NK-92 treated with Interleukin-12 subunit alpha and Interleukin-12 subunit beta, amount 100 ng/mL, for 24 hours (cell line): ENCODE data around the gene ETS2.
"Not testable (repeated sequence)": the region's sequence is repeated elsewhere in the genome, so short reads cannot be mapped to it uniquely, and the experiment has no call there.

Experiments used
- DNase-seq: peaks from one replicate; lab custom pipeline; 2025; lab: John Stamatoyannopoulos, UW

Gene ETS2

DNA sequence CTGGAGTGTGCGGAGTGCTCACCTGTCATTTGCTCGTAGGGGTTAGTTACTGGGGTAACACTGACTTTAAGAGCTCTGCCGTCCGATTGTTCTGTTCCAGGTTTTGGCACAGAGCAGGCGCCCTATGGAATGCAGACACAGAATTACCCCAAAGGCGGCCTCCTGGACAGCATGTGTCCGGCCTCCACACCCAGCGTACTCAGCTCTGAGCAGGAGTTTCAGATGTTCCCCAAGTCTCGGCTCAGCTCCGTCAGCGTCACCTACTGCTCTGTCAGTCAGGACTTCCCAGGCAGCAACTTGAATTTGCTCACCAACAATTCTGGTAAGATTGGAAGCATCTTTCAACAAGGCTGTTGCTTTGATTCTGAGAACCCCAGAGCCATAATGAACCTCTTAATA, 12.6 kb downstream of the ETS2 start:
- DNase-seq, result no peak

DNA sequence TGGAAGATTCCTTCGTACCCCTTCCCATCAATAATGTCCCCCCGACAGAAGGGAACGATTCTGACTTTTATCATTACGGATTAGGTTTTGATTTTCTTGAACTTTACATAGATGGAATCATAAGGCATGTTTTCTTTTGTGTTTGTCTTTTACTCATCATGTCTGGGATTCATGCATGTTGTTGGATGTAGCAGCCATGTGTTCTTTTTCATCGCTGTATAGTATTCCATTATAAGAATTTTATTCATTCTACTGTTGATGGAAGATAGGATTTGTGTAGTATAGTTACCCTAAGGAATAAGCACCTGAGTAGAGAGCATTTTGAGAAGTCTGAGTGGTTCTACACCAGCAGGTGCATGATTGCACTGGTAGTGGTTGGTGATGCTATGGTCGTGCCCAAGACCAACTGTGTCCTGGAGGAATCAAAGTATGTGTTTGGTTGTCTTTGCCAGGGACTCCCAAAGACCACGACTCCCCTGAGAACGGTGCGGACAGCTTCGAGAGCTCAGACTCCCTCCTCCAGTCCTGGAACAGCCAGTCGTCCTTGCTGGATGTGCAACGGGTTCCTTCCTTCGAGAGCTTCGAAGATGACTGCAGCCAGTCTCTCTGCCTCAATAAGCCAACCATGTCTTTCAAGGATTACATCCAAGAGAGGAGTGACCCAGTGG, 13.5 kb downstream of the ETS2 start:
- DNase-seq, result no peak

DNA sequence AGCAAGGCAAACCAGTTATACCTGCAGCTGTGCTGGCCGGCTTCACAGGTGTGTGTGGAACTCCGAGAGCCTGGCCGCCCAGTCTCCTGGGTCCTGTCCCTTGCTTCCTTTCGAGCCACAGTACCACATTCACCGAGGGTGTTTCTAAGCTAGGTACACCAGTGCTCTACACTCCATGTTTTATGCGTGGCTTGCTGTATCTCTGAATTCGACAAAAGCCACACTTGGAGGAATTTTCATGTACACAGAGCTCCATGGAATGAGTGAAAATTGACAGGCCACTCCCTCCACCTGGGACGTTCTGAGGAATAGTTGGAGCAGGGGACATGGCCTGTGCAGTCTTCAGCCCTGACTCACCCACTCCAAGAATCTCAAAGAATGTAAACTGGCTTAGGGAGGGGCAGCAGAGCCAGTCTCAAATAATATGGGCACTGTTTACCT, 14.0 kb downstream of the ETS2 start:
- DNase-seq, result no peak

DNA sequence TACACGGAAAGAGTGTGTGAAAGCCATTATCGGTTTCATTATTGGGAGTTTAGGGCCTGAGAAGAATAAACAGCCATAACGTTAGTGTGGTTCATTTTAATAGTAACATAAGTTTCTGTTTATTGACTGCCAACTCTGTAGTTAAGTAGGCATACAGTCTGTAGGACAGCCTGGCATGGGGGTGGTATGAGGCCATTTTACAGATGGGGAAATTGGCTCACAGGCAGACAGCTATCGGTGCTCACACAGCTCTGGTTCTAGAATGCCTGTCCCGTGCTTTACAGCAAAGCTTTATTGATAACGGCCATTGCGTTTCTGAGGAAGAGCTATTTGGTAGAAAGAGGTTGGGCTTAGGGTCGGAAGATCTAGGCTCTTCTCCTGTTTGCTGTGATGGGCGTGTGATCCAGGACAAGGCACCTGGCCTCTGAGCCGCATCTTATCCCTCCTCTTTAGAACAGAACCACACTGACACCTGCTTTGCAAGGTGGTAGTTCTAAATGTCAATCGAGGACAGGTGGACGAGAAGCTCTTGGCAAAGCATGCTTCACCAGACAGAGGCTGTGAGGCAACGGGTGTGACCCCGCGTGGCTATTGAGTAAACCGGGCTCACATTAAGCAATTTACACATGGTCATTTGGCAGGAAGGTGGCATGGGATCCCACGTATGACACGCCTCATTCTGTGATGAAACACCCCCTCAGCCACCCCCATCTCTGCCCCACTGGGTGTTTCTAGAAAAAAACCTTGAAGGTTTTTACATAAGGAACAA, 14.9 kb downstream of the ETS2 start:
- peak; percentile 28 for DNase-seq

DNA sequence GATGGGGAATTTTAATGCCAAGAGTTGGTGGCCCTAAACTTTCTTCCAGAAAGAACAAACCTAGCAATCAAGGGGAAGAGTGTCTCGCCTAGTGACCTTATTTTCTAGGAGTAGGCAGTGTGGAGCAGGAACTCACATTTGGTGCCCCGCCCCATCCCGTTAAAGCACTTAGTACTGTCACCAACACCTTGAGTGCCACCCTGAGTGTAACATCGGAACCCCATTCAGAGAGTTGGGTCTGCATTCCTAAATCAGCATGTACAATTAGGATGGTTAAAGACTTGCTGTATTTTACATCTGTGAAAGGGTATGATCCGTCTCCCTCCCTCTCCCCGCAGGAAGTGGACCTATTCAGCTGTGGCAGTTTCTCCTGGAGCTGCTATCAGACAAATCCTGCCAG, 15.5 kb downstream of the ETS2 start:
- no peak for DNase-seq

DNA sequence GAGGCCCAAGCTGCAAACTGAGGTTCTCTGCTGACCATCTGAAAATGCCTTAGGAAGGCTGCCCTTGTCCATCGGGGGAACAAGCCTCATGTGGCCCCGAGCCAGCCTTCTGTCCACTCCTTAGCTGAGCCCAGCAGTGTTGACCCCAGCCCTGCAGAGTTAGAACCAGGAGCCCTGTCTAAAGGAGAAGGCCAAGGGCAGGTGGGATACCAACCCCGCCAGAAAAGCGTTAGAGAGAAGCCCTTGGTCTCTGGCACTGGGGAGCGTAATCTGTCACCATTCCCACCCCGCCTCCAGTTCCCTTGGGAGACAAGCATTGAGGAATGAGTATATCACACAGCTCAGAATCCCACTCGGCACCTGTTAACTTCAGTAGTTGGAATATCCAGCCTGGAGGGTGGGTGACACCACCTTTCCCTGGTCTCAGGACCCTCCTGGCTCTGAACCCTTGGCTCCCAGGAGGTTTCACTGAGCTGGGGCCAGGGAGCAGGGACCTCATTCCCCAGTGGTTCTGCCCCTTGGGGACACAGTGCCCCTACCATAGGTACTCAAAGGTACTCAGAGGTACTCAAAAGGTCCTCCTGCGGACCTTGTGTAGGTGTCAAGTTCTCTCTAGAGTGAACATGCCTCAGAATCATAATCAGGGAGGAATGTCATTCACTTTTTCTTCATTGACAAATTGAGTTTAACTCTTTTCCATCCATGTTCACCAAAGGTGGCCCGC, 16.4 kb downstream of the ETS2 start:
- no peak for DNase-seq

DNA sequence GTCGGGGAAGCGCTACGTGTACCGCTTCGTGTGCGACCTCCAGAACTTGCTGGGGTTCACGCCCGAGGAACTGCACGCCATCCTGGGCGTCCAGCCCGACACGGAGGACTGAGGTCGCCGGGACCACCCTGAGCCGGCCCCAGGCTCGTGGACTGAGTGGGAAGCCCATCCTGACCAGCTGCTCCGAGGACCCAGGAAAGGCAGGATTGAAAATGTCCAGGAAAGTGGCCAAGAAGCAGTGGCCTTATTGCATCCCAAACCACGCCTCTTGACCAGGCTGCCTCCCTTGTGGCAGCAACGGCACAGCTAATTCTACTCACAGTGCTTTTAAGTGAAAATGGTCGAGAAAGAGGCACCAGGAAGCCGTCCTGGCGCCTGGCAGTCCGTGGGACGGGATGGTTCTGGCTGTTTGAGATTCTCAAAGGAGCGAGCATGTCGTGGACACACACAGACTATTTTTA, 17.1 kb downstream of the ETS2 start:
- no peak for DNase-seq

DNA sequence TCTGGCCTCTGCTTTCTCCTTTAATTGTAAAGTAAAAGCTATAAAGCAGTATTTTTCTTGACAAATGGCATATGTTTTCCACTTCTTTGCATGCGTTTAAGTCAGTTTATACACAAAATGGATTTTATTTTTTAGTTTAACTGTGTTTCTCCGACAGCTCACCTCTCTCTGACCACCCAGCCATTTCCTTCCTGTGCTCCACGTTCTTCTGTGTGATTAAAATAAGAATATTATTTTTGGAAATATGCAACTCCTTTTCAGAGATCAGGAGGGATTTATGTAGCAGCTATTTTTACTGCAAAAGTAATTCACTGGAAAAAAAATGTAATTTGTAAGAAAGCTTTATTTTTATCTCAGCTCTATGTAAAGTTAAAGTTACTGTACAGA, 18.0 kb downstream of the ETS2 start:
- DNase-seq, result no peak

DNA sequence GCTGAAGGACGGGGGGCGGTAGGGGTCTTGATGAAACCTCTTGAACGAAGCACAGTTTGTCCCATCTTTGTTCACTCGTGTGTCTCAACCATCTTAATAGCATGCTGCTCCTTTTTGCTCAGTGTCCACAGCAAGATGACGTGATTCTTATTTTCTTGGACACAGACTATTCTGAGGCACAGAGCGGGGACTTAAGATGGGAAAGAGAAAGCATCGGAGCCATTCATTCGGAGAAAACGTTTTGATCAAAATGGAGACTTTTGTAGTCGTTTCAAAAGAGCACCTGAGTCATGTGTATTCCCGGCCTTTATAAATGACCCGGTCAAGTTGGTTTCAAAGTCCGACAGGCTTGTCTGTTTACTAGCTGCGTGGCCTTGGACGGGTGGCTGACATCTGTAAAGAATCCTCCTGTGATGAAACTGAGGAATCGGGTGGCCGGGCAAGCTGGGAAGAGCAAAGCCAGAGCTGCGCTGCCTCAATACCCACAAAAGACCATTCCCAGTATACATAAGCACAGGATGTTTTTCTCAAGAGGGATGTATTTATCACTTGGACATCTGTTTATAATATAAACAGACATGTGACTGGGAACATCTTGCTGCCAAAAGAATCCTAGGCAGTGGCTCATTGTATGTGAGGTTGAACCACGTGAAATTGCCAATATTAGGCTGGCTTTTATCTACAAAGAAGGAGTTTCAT, 18.5 kb downstream of the ETS2 start:
- DNase-seq, result no peak

DNA sequence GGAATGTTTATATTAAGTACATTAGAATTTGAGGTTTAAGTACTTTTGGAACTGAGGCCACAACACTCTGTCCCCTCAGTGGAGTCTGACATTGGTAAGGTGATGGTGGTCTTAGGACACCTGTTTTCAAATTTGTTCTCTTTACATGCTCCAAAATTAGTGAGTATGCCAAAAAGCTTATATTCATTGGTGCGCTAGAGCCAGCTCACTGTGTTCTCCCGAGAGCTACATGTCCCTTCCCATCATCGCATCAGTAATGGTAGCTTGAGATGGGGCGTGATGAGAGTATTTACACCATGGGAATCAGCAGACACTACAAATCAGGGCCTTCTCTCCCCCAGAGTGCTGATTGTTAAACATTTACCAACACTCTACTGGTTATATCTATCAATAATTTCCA, 19.5 kb downstream of the ETS2 start:
- no peak for DNase-seq

DNA sequence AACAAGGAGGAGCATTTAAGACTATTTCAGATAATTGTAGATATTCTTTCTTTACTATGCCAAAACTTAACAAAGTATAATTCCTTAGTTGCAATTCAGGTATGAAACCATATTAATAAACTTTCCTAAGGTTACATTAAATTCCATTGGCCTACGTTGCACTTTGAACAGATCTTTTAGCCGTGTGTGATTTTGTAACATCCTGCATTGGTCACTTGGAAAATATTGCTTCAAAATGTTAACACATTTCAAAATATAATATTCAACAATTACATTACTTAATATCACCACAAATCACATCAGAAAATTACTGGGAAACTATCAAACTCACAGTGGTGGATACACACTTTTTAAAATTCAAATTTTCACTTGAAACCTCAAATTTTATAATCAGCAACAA, 20.2 kb downstream of the ETS2 start:
- DNase-seq, result no peak

DNA sequence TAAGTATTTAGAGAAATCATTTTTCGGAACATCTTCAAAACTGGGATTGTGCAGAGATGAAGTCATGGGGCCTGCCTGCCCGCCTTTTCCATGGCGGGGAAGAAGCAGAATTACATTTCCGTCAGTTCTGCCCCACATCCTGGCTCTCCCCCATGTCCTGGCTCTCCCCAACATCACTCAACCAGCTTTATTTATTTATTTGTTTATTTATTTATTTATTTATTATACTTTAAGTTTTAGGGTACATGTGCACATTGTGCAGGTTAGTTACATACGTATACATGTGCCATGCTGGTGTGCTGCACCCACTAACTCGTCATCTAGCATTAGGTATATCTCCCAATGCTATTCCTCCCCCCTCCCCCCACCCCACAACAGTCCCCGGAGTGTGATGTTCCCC, 22.4 kb downstream of the ETS2 start:
- DNase-seq, result not testable (repeated sequence)

DNA sequence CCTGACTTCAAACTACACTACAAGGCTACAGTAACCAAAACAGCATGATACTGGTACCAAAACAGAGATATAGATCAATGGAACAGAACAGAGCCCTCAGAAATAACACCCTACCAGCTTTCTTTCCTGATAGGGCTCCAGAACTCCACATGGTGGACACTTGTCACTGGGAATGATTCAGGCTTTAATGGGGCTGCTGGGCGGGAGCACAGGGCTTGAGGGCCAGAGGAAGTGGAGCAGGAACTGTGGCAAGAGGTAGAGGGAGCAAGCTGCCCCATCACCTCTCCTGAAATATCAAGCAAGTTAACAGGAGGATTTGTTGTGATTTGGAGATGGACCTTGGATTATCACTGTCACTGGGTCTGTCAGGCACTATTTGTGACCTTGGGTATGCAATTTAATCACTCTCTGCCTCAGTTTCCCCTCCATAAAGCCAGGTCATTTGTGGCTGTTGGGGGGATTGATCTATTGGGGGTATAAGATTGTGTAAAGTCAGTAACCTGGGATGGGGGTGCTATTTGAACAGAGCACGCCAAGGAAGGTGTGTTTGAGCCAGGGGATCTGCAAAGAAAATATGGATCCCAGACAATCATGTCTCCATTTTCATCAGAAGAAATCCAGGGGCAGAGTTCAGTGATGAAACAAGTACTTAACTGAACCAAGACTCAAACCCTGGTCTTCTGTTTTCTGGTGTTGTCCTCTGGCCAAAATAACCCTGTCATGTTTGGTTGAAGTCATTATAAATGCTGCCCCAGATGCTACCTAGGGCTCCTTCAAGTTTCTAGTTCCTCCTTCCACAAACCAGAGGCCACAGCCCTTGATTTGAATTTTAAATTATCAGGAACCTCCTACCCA, 25.2 kb downstream of the ETS2 start:
- DNase-seq, result no peak

DNA sequence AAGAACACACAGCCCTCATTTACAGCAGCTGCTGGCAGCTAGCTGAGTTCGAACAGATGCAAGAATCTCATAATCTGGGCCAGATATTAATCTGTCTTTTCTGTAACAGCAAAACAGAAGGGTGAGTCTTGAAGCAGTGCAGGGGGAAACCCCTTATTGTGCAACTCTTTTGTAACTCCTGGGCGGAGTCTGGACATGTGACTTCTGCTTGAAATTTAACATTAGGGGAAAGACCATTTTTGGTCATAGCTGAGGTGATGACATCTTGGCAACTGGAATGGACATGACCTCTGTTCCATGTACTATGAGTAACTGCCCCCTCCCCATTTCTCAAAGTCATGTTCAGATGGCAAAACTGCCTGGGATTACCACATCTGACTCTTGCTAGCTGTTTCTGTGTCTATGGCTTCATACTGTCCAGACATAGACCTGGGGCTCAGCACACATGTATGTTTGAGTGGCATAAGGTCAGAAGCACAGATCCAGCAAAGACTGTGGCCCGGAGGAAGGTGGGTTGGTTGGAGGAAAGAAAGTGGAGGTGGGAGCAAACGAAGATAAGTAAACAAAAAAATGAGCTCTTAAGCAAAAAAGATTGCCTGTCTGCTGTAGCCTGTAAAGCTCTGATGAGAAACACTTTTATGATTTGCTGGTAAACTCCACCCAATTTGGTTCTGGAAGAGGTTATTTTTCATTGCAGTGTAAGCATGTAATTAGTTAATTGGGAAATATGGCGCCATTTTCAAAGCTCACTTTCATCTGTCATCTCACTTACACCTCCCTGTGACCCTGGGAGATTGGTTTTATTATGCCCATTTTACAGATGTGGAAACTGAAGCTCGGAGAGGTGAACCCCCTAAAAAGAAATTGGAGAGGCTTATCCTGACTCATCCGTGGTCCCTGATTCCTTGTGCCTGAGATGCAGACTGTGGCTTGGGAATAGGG, 26.1 kb downstream of the ETS2 start:
- DNase-seq, result peak; percentile 78

DNA sequence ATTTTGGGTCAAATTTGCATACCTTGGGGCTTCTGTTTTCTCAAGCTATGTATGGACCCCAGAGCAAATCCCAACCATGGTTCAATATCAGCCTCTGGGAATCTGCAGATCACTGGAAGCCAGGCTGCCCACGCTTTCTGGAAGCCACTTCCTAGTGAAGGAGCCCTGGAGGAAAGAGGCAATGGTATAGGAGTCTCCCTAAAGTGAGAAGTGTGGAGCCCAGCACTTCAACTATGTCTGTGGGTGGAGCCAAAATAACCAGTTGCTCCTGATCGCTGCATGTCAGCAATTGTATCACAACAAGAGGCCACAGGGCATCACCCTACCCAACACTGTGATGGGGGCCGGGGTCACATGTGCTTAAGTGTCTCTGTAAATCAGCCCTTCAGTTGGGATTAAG, 26.9 kb downstream of the ETS2 start:
- no peak for DNase-seq

DNA sequence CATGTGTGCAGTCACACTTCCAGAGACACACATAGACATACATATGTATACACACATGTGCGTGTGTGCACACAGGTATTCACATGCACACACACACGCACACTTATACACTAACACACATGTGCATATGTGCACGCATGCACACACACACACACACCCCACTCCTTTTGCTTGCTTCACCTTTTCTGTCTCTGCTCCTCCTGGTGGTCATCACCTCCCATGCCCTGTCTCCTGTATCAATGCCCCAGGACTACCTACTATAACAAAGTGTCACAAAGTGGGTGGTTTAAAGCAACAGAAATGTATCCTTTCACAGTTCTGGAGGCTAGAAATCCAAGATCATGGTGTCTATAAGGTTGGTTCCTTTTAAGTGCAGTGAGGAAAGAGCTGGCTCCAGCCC, 27.4 kb downstream of the ETS2 start:
- DNase-seq, result no peak

DNA sequence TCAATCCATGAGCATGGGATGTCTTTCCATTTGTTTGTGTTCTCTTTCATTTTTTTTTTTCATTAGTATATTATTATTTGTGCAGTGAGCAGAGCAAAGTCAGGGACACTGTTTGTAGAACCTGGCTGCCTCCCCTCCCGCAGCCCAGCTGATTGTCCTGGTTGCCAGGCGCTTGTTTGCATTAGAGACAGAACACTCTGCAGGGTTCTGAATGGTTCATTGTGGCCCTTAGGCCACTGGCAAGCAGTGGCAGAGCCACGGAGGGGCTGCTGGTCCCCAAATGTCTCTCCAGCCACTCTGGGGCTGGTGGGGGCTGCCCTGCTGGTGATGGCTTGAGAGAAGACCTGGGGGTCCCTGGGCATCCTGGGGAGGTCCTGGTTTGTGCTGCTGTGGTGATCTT, 29.0 kb downstream of the ETS2 start:
- DNase-seq, result no peak

DNA sequence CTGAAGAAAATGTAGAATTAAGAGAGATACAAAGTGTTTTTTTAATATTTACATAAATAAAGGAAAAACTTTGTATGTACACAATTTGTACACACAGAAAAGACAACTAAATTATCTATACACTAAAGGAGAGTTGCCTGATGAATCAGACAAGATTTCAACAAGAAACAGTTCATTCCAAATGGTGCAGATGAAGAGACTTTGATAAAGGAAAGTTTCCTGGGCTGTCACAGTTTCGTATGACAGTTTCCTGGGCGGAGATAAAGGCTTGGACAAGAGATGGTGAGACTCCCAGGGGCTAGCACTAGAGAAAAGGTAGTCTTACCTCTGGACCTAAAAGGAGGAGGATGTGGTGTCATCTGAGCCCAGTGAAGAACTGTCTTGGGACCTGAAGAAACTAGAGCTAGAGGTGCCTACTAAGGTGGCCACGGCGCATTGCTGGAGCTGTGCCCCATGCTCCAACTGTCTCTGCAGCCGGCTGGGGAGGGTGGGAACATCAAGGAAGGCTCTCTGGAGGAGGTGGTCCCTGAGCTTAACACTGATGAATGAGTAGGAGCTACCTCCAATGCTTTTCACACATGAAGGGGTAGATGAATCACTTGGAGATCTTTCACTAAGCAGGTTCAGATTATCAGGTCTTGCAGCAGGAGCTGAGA, 32.2 kb downstream of the ETS2 start:
- no peak for DNase-seq

DNA sequence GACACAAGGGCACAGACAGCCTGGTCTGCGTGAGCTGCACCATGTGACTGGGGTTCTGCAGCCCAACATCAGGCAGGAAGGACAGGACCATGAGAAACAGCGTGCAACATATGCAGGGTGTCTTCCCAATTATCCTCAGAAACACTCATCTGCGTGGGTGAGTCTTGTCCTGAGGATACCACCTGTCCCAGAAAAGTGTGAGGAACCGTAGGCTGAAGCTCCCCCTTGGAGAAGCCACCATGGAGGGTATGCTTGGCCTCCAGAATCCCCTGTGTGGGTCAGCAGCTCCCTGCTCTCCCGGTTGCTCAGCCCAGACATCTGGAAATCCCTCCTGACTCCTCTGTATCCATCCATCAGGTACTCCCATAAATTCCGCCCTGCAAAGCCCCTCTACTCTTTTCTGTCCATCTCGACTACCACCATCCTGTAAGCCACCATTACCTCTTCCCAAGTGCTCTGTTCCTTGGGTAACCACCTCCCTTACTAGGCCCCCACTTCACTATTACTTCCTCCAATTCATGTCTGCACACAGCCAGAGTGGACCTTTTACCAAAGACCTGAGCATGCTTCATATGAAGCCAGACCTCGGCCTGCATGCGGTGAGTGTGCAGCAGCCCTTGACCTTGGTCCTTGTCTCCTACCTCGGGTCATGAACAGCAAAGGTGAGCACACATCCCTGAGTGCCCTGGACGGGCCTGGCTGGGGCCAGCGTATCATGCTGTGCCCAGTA, 33.0 kb downstream of the ETS2 start:
- DNase-seq, result no peak
